Fibroblast of skin of abdomen (primary cell): ENCODE results near the gene TMEM176B. TPM values are rescaled to one million over a fixed set of nuclear protein-coding genes. Genes with fewer than 3 reads are reported as not detected.

ENCODE experiments used
- DNase-seq: peaks from one replicate; pipeline ENCODE4 v3.0.0-alpha.2; 2013
- polyA plus RNA-seq, 2 experiments: library from polyadenylated mRNA; unstranded; fragments of 120-200 nt; gene quantifications; one replicate each; pipeline ENCODE4 v1.2.1, GENCODE V29; 2013; ENCODE audit not compliant: insufficient read length in 2 of 2

TMEM176B gene
- polyA plus RNA-seq (2013, experiment 1 of 2; ENCODE audit: insufficient read length): 3.1 TPM
- polyA plus RNA-seq (2013, experiment 2 of 2; ENCODE audit: insufficient read length): 3.1 TPM

- no peak for DNase-seq
Observed at GRCh38 chr7:150799741-150800580, at the start of gene TMEM176B. TSS of gene TMEM176B (minus strand) at chr7:150800364. CDS start at chr7:150796569, 3,795 bp downstream.

- DNase-seq: no peak
Observed at GRCh38 chr7:150849204-150849775, 49.1 kb upstream of the TMEM176B start.

GRCh38 chr7:150848561-150849115 lies 48.5 kb upstream of the TMEM176B start:
- DNase-seq: no peak

- no peak for DNase-seq
Observed at GRCh38 chr7:150848111-150848510, 47.9 kb upstream of the TMEM176B start.

- no peak for DNase-seq
Observed at GRCh38 chr7:150847536-150847935, 47.4 kb upstream of the TMEM176B start.

GRCh38 chr7:150846291-150847115 lies 46.3 kb upstream of the TMEM176B start:
- no peak for DNase-seq

- peak; percentile 2 for DNase-seq
Observed at GRCh38 chr7:150845421-150845861, 45.3 kb upstream of the TMEM176B start.

- DNase-seq: no peak
Observed at GRCh38 chr7:150842716-150843115, 42.6 kb upstream of the TMEM176B start.

GRCh38 chr7:150842018-150842417 lies 41.9 kb upstream of the TMEM176B start:
- DNase-seq: no peak

- no peak for DNase-seq
Observed at GRCh38 chr7:150838965-150839650, 38.9 kb upstream of the TMEM176B start.

- DNase-seq: no peak
Observed at GRCh38 chr7:150835702-150836280, 35.6 kb upstream of the TMEM176B start.

GRCh38 chr7:150835019-150835418 lies 34.9 kb upstream of the TMEM176B start:
- no peak for DNase-seq

- no peak for DNase-seq
Observed at GRCh38 chr7:150831851-150832250, 31.7 kb upstream of the TMEM176B start.

GRCh38 chr7:150830937-150831336 lies 30.8 kb upstream of the TMEM176B start:
- no peak for DNase-seq

- no peak for DNase-seq
Observed at GRCh38 chr7:150829426-150829825, 29.3 kb upstream of the TMEM176B start.

- DNase-seq: no peak
Observed at GRCh38 chr7:150828384-150828783, 28.2 kb upstream of the TMEM176B start.

GRCh38 chr7:150826061-150826849 lies 26.1 kb upstream of the TMEM176B start:
- DNase-seq: no peak

- no peak for DNase-seq
Observed at GRCh38 chr7:150824379-150825177, 24.4 kb upstream of the TMEM176B start.

- no peak for DNase-seq
Observed at GRCh38 chr7:150823484-150824126, 23.4 kb upstream of the TMEM176B start.
